HepG2 (cell line): ENCODE measurements around the gene MCM3. TPM values are rescaled to one million over a fixed set of nuclear protein-coding genes. Genes with fewer than 3 reads are reported as not detected.

Source experiments
- DNMT3B ChIP-seq: conservative IDR thresholded peaks from 2 replicates; pipeline ENCODE4 v1.6.1; 2016; ENCODE audit warnings: missing biosample characterization, control low read depth
- ESRRA ChIP-seq: sonication (generic); formaldehyde crosslinking; IDR thresholded peaks from 2 replicates; pipeline ENCODE4 v1.5.1; 2020; ENCODE audit warnings: mild to moderate bottlenecking, low read depth, missing genetic modification reagents
- HIVEP1 ChIP-seq: sonication (generic); formaldehyde crosslinking; IDR thresholded peaks from 2 replicates; pipeline ENCODE4 v1.4.0; 2020; ENCODE audit warnings: mild to moderate bottlenecking, missing genetic modification reagents
- HNRNPK ChIP-seq: fragments of 200-400 bp; formaldehyde crosslinking; IDR thresholded peaks from 2 replicates; pipeline ENCODE4 v1.6.1; 2018; ENCODE audit warnings: low read length, low read depth, moderate library complexity, mild to moderate bottlenecking; ENCODE audit not compliant: poor library complexity, severe bottlenecking
- KDM3A ChIP-seq: IDR thresholded peaks from 2 replicates; pipeline ENCODE4 v1.6.1; 2018; ENCODE audit warnings: low read depth, missing compliant biosample characterization
- MXD4 ChIP-seq: IDR thresholded peaks from 2 replicates; pipeline ENCODE4 v1.6.1; 2016; ENCODE audit warnings: mild to moderate bottlenecking, missing biosample characterization, missing genetic modification reagents
- RBM22 ChIP-seq: fragments of 200-400 bp; formaldehyde crosslinking; optimal IDR thresholded peaks from 2 replicates; pipeline ENCODE3; 2017; ENCODE audit warnings: mild to moderate bottlenecking, low read length, moderate library complexity
- THRA ChIP-seq: sonication (generic); formaldehyde crosslinking; IDR thresholded peaks from 2 replicates; pipeline ENCODE4 v1.4.0; 2020; ENCODE audit warnings: missing genetic modification reagents, borderline replicate concordance
- TRIM24 ChIP-seq: sonication (generic); formaldehyde crosslinking; IDR thresholded peaks from 2 replicates; pipeline ENCODE4 v1.8.0; 2022; ENCODE audit warnings: mild to moderate bottlenecking, missing genetic modification reagents
- ZNF282 ChIP-seq: fragments of 450-650 bp; IDR thresholded peaks from 2 replicates; pipeline ENCODE4 v1.6.1; 2018; ENCODE audit not compliant: partially characterized antibody
- ZNF382 ChIP-seq: sonication (generic); formaldehyde crosslinking; IDR thresholded peaks from 2 replicates; pipeline ENCODE4 v1.5.0; 2020; ENCODE audit warnings: missing genetic modification reagents, mild to moderate bottlenecking, borderline replicate concordance
- ZSCAN29 ChIP-seq: sonication (generic); formaldehyde crosslinking; conservative IDR thresholded peaks from 2 replicates; pipeline ENCODE4 v1.4.0; 2020; ENCODE audit warnings: mild to moderate bottlenecking, missing genetic modification reagents
- polyA plus RNA-seq, 8 experiments: library from polyadenylated mRNA; depleted of rRNA in 3 of 8; stranded (reverse) in 7 of 8; unstranded in 1 of 8; fragments of >200 nt; fragmentation: Illumina TruSeq in 4 of 8; extraction: Trizol in 4 of 8; gene quantifications; 2 replicates each; pipeline versions ENCODE4 v1.2.1 to v1.2.3, GENCODE V29; 2011 to 2016; ENCODE audit warnings: low read depth in 4 of 8, missing spikeins in 1 of 8, mixed read lengths in 1 of 8; ENCODE audit not compliant: insufficient read depth in 1 of 8
- total RNA-seq, 5 experiments: library from RNA; depleted of rRNA; stranded (reverse); fragments of >200 nt; fragmentation: Illumina TruSeq; extraction: Trizol; gene quantifications; 2 replicates each; pipeline ENCODE4 v1.2.3, GENCODE V29; 2016; ENCODE audit warnings: low read depth in 1 of 5
- TF ChIP-seq, protein P1 (sequence below): sonication (generic); formaldehyde crosslinking; IDR thresholded peaks from 2 replicates; pipeline ENCODE4 v1.4.0; 2020; ENCODE audit warnings: missing genetic modification reagents

MCM3 gene
- total and polyA plus RNA-seq, 2 of the 13 experiments (the other 11 are each of a cell fraction or from before 2014, with no cell fraction given) = 164 to 288 TPM

- TF ChIP-seq THRA (CRISPR knock-in tag) (peak; percentile 74), TRIM24 (CRISPR knock-in tag) (no peak), ZSCAN29 (CRISPR knock-in tag) (no peak; the same call in 1 of the 2 replicates), HNRNPK (no peak), RBM22 (no peak), MXD4 (no peak), HIVEP1 (CRISPR knock-in tag) (no peak), ESRRA (no peak), DNMT3B (no peak), ZNF282 (no peak), ZNF382 (CRISPR knock-in tag) (no peak), KDM3A (CRISPR knock-in tag) (no peak)
- TF ChIP-seq, protein P1, sequence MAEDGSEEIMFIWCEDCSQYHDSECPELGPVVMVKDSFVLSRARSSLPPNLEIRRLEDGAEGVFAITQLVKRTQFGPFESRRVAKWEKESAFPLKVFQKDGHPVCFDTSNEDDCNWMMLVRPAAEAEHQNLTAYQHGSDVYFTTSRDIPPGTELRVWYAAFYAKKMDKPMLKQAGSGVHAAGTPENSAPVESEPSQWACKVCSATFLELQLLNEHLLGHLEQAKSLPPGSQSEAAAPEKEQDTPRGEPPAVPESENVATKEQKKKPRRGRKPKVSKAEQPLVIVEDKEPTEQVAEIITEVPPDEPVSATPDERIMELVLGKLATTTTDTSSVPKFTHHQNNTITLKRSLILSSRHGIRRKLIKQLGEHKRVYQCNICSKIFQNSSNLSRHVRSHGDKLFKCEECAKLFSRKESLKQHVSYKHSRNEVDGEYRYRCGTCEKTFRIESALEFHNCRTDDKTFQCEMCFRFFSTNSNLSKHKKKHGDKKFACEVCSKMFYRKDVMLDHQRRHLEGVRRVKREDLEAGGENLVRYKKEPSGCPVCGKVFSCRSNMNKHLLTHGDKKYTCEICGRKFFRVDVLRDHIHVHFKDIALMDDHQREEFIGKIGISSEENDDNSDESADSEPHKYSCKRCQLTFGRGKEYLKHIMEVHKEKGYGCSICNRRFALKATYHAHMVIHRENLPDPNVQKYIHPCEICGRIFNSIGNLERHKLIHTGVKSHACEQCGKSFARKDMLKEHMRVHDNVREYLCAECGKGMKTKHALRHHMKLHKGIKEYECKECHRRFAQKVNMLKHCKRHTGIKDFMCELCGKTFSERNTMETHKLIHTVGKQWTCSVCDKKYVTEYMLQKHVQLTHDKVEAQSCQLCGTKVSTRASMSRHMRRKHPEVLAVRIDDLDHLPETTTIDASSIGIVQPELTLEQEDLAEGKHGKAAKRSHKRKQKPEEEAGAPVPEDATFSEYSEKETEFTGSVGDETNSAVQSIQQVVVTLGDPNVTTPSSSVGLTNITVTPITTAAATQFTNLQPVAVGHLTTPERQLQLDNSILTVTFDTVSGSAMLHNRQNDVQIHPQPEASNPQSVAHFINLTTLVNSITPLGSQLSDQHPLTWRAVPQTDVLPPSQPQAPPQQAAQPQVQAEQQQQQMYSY = no peak
These were observed 2.4 kb upstream of the MCM3 start (continued) for GRCh38 chr6:52286798-52287432.
